ENCODE measurements around the gene AP3S1. TPM values are rescaled to one million over a fixed set of nuclear protein-coding genes. Genes with fewer than 3 reads are reported as not detected.

The AP3S1 gene
- total and polyA plus RNA-seq, 2 donors: 56.1 to 85.0 TPM

GRCh38 chr5:115838885-115839518 is 2.7 kb upstream of the AP3S1 start:
- peak in 6 of 9 donors; percentile 29 to 78 (median 54) for DNase-seq (ENCODE audit: low read depth in 6 of 9, low spot score in 9 of 9)
- Histone ChIP-seq H3K4me3 (ENCODE audit: low read length in 2 of 2) (no peak overlapping the region), H3K36me3 (ENCODE audit: control insufficient read depth in 2 of 2, insufficient read depth in 2 of 2, low read length in 1 of 2) (peaks cover 7 to 31% of the 10 kb centered on the region in 2 donors)

GRCh38 chr5:115840873-115841272 is 862 bp upstream of the AP3S1 start:
- no peak for DNase-seq (ENCODE audit: low read depth in 6 of 9, low spot score in 9 of 9)
- Histone ChIP-seq H3K36me3 (ENCODE audit: control insufficient read depth in 2 of 2, insufficient read depth in 2 of 2, low read length in 1 of 2) (peaks cover 0 to 16% of the 10 kb centered on the region in 2 donors), H3K4me3 (ENCODE audit: low read length in 2 of 2) (peak overlapping the region; percentile 84 to 91), H3K27me3 (ENCODE audit: control insufficient read depth in 2 of 2, insufficient read depth in 1 of 2, low read length in 1 of 2) (no peaks in the 10 kb centered on the region), H3K9me3 (ENCODE audit: control insufficient read depth in 2 of 2, insufficient read depth in 1 of 2, low read length in 1 of 2) (no peaks in the 10 kb centered on the region), H3K4me1 (ENCODE audit: control insufficient read depth in 2 of 2, insufficient read depth in 2 of 2, low read length in 2 of 2) (peaks cover 10 to 13% of the 10 kb centered on the region in 2 donors), H3K27ac (ENCODE audit: low read depth in 1 of 2, low read length in 1 of 2) (peak overlapping the region; percentile 89 to 93)
- WGBS: 2% methylated on average over 5 of the region's 5 CpGs

More at GRCh38 chr5:115838885-115839518, 2.7 kb upstream of the AP3S1 start:
- H3K27me3 ChIP-seq (ENCODE audit: control insufficient read depth in 2 of 2, insufficient read depth in 1 of 2, low read length in 1 of 2): no peaks in the 10 kb centered on the region
- 63% methylated on average over 10 of the region's 10 CpGs for WGBS
- no peaks in the 10 kb centered on the region for H3K9me3 ChIP-seq (ENCODE audit: control insufficient read depth in 2 of 2, insufficient read depth in 1 of 2, low read length in 1 of 2)
- peaks cover 10 to 13% of the 10 kb centered on the region in 2 donors for H3K4me1 ChIP-seq (ENCODE audit: control insufficient read depth in 2 of 2, insufficient read depth in 2 of 2, low read length in 2 of 2)
- no peak overlapping the region for H3K27ac ChIP-seq (ENCODE audit: low read depth in 1 of 2, low read length in 1 of 2)

- WGBS: under 1% methylated on average over 68 of the region's 68 CpGs
- no peaks in the 10 kb centered on the region for H3K27me3 ChIP-seq (ENCODE audit: control insufficient read depth in 2 of 2, insufficient read depth in 1 of 2, low read length in 1 of 2)
- H3K36me3 ChIP-seq (ENCODE audit: control insufficient read depth in 2 of 2, insufficient read depth in 2 of 2, low read length in 1 of 2): peaks cover 0 to 4% of the 10 kb centered on the region in 2 donors
- peak in 4 of 9 donors; percentile 9 to 55 (median 24) for DNase-seq (ENCODE audit: low read depth in 6 of 9, low spot score in 9 of 9)
- H3K4me1 ChIP-seq (ENCODE audit: control insufficient read depth in 2 of 2, insufficient read depth in 2 of 2, low read length in 2 of 2): peaks cover 10 to 13% of the 10 kb centered on the region in 2 donors
- H3K9me3 ChIP-seq (ENCODE audit: control insufficient read depth in 2 of 2, insufficient read depth in 1 of 2, low read length in 1 of 2): no peaks in the 10 kb centered on the region
- peak overlapping the region; percentile 81 to 93 for H3K27ac ChIP-seq (ENCODE audit: low read depth in 1 of 2, low read length in 1 of 2)
- peak overlapping the region; percentile 84 to 91 for H3K4me3 ChIP-seq (ENCODE audit: low read length in 2 of 2)
Measured at GRCh38 chr5:115842089-115842935, 577 bp downstream of the AP3S1 start.

- Histone ChIP-seq H3K36me3 (ENCODE audit: control insufficient read depth in 2 of 2, insufficient read depth in 2 of 2, low read length in 1 of 2) (peaks cover 0 to 2% of the 10 kb centered on the region in 2 donors), H3K4me3 (ENCODE audit: low read length in 2 of 2) (peak overlapping the region; percentile 84 to 91), H3K27ac (ENCODE audit: low read depth in 1 of 2, low read length in 1 of 2) (no peak overlapping the region), H3K9me3 (ENCODE audit: control insufficient read depth in 2 of 2, insufficient read depth in 1 of 2, low read length in 1 of 2) (no peaks in the 10 kb centered on the region), H3K27me3 (ENCODE audit: control insufficient read depth in 2 of 2, insufficient read depth in 1 of 2, low read length in 1 of 2) (no peaks in the 10 kb centered on the region), H3K4me1 (ENCODE audit: control insufficient read depth in 2 of 2, insufficient read depth in 2 of 2, low read length in 2 of 2) (peaks cover 10 to 13% of the 10 kb centered on the region in 2 donors)
- 26% methylated on average over 3 of the region's 3 CpGs for WGBS
- peak in 1 of 9 donors; percentile 21 for DNase-seq (ENCODE audit: low read depth in 6 of 9, low spot score in 9 of 9)
Measured at GRCh38 chr5:115842952-115843351, 1.2 kb downstream of the AP3S1 start.

GRCh38 chr5:115843444-115844130 is 1.9 kb downstream of the AP3S1 start:
- H3K9me3 ChIP-seq (ENCODE audit: control insufficient read depth in 2 of 2, insufficient read depth in 1 of 2, low read length in 1 of 2): no peaks in the 10 kb centered on the region
- no peak overlapping the region for H3K4me3 ChIP-seq (ENCODE audit: low read length in 2 of 2)
- no peak for DNase-seq (ENCODE audit: low read depth in 6 of 9, low spot score in 9 of 9)
- peaks cover 9 to 12% of the 10 kb centered on the region in 2 donors for H3K4me1 ChIP-seq (ENCODE audit: control insufficient read depth in 2 of 2, insufficient read depth in 2 of 2, low read length in 2 of 2)
- 95% methylated on average over 6 of the region's 6 CpGs for WGBS
- H3K27ac ChIP-seq (ENCODE audit: low read depth in 1 of 2, low read length in 1 of 2): no peak overlapping the region
- no peaks in the 10 kb centered on the region for H3K27me3 ChIP-seq (ENCODE audit: control insufficient read depth in 2 of 2, insufficient read depth in 1 of 2, low read length in 1 of 2)
- no peaks in the 10 kb centered on the region for H3K36me3 ChIP-seq (ENCODE audit: control insufficient read depth in 2 of 2, insufficient read depth in 2 of 2, low read length in 1 of 2)

GRCh38 chr5:115844321-115844817 is 2.6 kb downstream of the AP3S1 start:
- H3K4me3 ChIP-seq (ENCODE audit: low read length in 2 of 2): no peak overlapping the region
- WGBS: 96% methylated on average over 7 of the region's 7 CpGs
- H3K27me3 ChIP-seq (ENCODE audit: control insufficient read depth in 2 of 2, insufficient read depth in 1 of 2, low read length in 1 of 2): no peaks in the 10 kb centered on the region
- peaks cover 5 to 9% of the 10 kb centered on the region in 2 donors for H3K4me1 ChIP-seq (ENCODE audit: control insufficient read depth in 2 of 2, insufficient read depth in 2 of 2, low read length in 2 of 2)
- no peak overlapping the region for H3K27ac ChIP-seq (ENCODE audit: low read depth in 1 of 2, low read length in 1 of 2)
- H3K9me3 ChIP-seq (ENCODE audit: control insufficient read depth in 2 of 2, insufficient read depth in 1 of 2, low read length in 1 of 2): no peaks in the 10 kb centered on the region
- no peak for DNase-seq (ENCODE audit: low read depth in 6 of 9, low spot score in 9 of 9)
- H3K36me3 ChIP-seq (ENCODE audit: control insufficient read depth in 2 of 2, insufficient read depth in 2 of 2, low read length in 1 of 2): no peaks in the 10 kb centered on the region

- Histone ChIP-seq H3K27ac (ENCODE audit: low read depth in 1 of 2, low read length in 1 of 2) (no peak overlapping the region), H3K27me3 (ENCODE audit: control insufficient read depth in 2 of 2, insufficient read depth in 1 of 2, low read length in 1 of 2) (no peaks in the 10 kb centered on the region), H3K36me3 (ENCODE audit: control insufficient read depth in 2 of 2, insufficient read depth in 2 of 2, low read length in 1 of 2) (no peaks in the 10 kb centered on the region), H3K4me3 (ENCODE audit: low read length in 2 of 2) (no peak overlapping the region), H3K4me1 (ENCODE audit: control insufficient read depth in 2 of 2, insufficient read depth in 2 of 2, low read length in 2 of 2) (no peaks in the 10 kb centered on the region), H3K9me3 (ENCODE audit: control insufficient read depth in 2 of 2, insufficient read depth in 1 of 2, low read length in 1 of 2) (no peaks in the 10 kb centered on the region)
- WGBS: 94% methylated on average over 7 of the region's 7 CpGs
- DNase-seq (ENCODE audit: low read depth in 6 of 9, low spot score in 9 of 9): no peak
Measured at GRCh38 chr5:115847290-115847689, 5.6 kb downstream of the AP3S1 start.

GRCh38 chr5:115849258-115849798 is 7.6 kb downstream of the AP3S1 start:
- H3K4me1 ChIP-seq (ENCODE audit: control insufficient read depth in 2 of 2, insufficient read depth in 2 of 2, low read length in 2 of 2): no peaks in the 10 kb centered on the region
- no peak for DNase-seq (ENCODE audit: low read depth in 6 of 9, low spot score in 9 of 9)

More at GRCh38 chr5:115849258-115849798, 7.6 kb downstream of the AP3S1 start:
- no peak overlapping the region for H3K27ac ChIP-seq (ENCODE audit: low read depth in 1 of 2, low read length in 1 of 2)
- H3K36me3 ChIP-seq (ENCODE audit: control insufficient read depth in 2 of 2, insufficient read depth in 2 of 2, low read length in 1 of 2): no peaks in the 10 kb centered on the region
- WGBS: 97% methylated on average over 3 of the region's 3 CpGs
- no peak overlapping the region for H3K4me3 ChIP-seq (ENCODE audit: low read length in 2 of 2)
- no peaks in the 10 kb centered on the region for H3K27me3 ChIP-seq (ENCODE audit: control insufficient read depth in 2 of 2, insufficient read depth in 1 of 2, low read length in 1 of 2)
- H3K9me3 ChIP-seq (ENCODE audit: control insufficient read depth in 2 of 2, insufficient read depth in 1 of 2, low read length in 1 of 2): no peaks in the 10 kb centered on the region
